HepG2 (cell line): ENCODE results near the gene ARMCX4. TPM values are rescaled to one million over a fixed set of nuclear protein-coding genes. Genes with fewer than 3 reads are reported as not detected.

Experiments
- ATAC-seq: fragments of 200-7000 bp; cut with Tn5 transposase; 3 replicates; pipeline ENCODE4 v1.9.1; 2020; ENCODE audit warnings: mild to moderate bottlenecking, moderate library complexity
- BruUV-seq: library from RNA; stranded (reverse); fragments of 400-500 nt; replicated peaks from 2 replicates; lab custom pipeline; 2021; lab: Mats Ljungman, UMichigan
- CTCF ChIA-PET: fragments of 300-600 bp; formaldehyde crosslinking; extraction: SDS; loops from one replicate; lab custom pipeline; 2021; ENCODE audit warnings: low total read pairs, inconsistent platforms, low intra/inter-chr PET ratio; lab: Yijun Ruan, JAX
- POLR2A ChIA-PET: fragments of 350-600 bp; sonication (Branson Sonifier 250); formaldehyde crosslinking; loops from one replicate; lab custom pipeline; 2020; ENCODE audit warnings: antibody characterized with exemption, inconsistent platforms; lab: Yijun Ruan, JAX
- DNase-seq: peaks from one replicate; pipeline ENCODE4 v3.0.0-alpha.2; 2015; ENCODE audit warnings: low spot score
- FAIRE-seq: peaks from 3 replicates; lab custom pipeline; 2011; peaks lifted over from hg19 to GRCh38; lab: Jason Lieb, UNC
- H2AFZ ChIP-seq: one replicate; pipeline ENCODE4 v1.6.1; 2011; ENCODE audit warnings: low read length, inconsistent platforms
- H3K27ac ChIP-seq: fragments of 300-600 bp; 3 replicates; pipeline ENCODE4 v1.8.0; 2011; ENCODE audit warnings: mixed run types, mild to moderate bottlenecking, mixed read lengths, low read length, inconsistent platforms; ENCODE audit not compliant: insufficient read depth; ENCODE audit errors: extremely low read length
- H3K27me3 ChIP-seq, 2 experiments: fragments of 200-600 bp in 1 of 2; 2 replicates in 1 of 2; 3 replicates in 1 of 2; pipeline versions ENCODE4 v1.6.0 to v1.8.0; 2011; ENCODE audit warnings: low read length in 2 of 2, mild to moderate bottlenecking in 2 of 2, moderate library complexity in 2 of 2, inconsistent platforms in 1 of 2; ENCODE audit not compliant: insufficient read depth in 2 of 2, control insufficient read depth in 1 of 2
- H3K36me3 ChIP-seq, 2 experiments: fragments of 200-600 bp in 1 of 2; replicated peaks in 1 of 2; 2 replicates in 1 of 2; 3 replicates in 1 of 2; pipeline versions ENCODE4 v1.5.1 to v1.8.0; 2011; ENCODE audit warnings: low read length in 2 of 2, inconsistent platforms in 1 of 2; ENCODE audit not compliant: insufficient read depth in 2 of 2, control insufficient read depth in 1 of 2
- H3K4me1 ChIP-seq: 2 replicates; pipeline ENCODE4 v1.5.1; 2012; ENCODE audit warnings: low read length, inconsistent platforms; ENCODE audit not compliant: insufficient read depth
- H3K4me2 ChIP-seq: 2 replicates; pipeline ENCODE4 v1.6.0; 2011; ENCODE audit warnings: low read depth, low read length, inconsistent platforms
- H3K4me3 ChIP-seq, 3 experiments: fragments of 200-600 bp in 1 of 3; sonication (generic), shearing (Covaris generic) in 1 of 3; replicated peaks in 1 of 3; 2 replicates each; pipeline ENCODE4 v1.5.1; 2011 to 2016; ENCODE audit warnings: low read length in 3 of 3, inconsistent platforms in 2 of 3, low read depth in 2 of 3, mild to moderate bottlenecking in 2 of 3, control low read depth in 1 of 3, mixed read lengths in 1 of 3; ENCODE audit not compliant: insufficient read depth in 1 of 3
- H3K79me2 ChIP-seq: one replicate; pipeline ENCODE4 v1.6.1; 2011; ENCODE audit warnings: low read length, inconsistent platforms; ENCODE audit not compliant: insufficient read depth
- H3K9ac ChIP-seq: 2 replicates; pipeline ENCODE4 v1.6.0; 2011; ENCODE audit warnings: mild to moderate bottlenecking, low read depth, low read length, inconsistent platforms; ENCODE audit not compliant: insufficient read depth
- H3K9me3 ChIP-seq: 2 replicates; pipeline ENCODE4 v1.5.1; 2012; ENCODE audit warnings: mild to moderate bottlenecking, low read length
- H4K20me1 ChIP-seq: 2 replicates; pipeline ENCODE4 v1.6.0; 2011; ENCODE audit warnings: inconsistent platforms, mild to moderate bottlenecking, low read length, moderate library complexity; ENCODE audit not compliant: insufficient read depth
- ATF1 ChIP-seq: IDR thresholded peaks from 2 replicates; pipeline ENCODE4 v1.6.1; 2016; ENCODE audit warnings: mild to moderate bottlenecking, control low read depth
- HES4 ChIP-seq: sonication (generic); formaldehyde crosslinking; IDR thresholded peaks from 2 replicates; pipeline ENCODE4 v1.9.0; 2021; ENCODE audit warnings: mild to moderate bottlenecking, missing genetic modification reagents, borderline replicate concordance
- WGBS: methylation state at CpG from one replicate; pipeline ENCODE4 v1.1.6; 2017; ENCODE audit warnings: low lambda C conversion rate; 5-methylcytosine and 5-hydroxymethylcytosine counted together
- in situ Hi-C: cut with HindIII; loops from 2 replicates; pipeline ENCODE4 v1.10.0; 2017; ENCODE audit warnings: low pct_unique_long_range_greater_than_20kb; ENCODE audit not compliant: extremely low pct_ligation_motif_present
- intact Hi-C: fragments of 100-400 bp; cut with micrococcal nuclease; formaldehyde crosslinking; loops from one replicate; pipeline ENCODE4 v1.10.0; 2022; ENCODE audit not compliant: unreplicated experiment
- polyA plus RNA-seq, 8 experiments: library from polyadenylated mRNA; depleted of rRNA in 3 of 8; stranded (reverse) in 7 of 8; unstranded in 1 of 8; fragments of >200 nt; fragmentation: Illumina TruSeq in 4 of 8; extraction: Trizol in 4 of 8; gene quantifications; 2 replicates each; pipeline versions ENCODE4 v1.2.1 to v1.2.3, GENCODE V29; 2011 to 2016; ENCODE audit warnings: low read depth in 4 of 8, missing spikeins in 1 of 8, mixed read lengths in 1 of 8; ENCODE audit not compliant: insufficient read depth in 1 of 8
- total RNA-seq, 5 experiments: library from RNA; depleted of rRNA; stranded (reverse); fragments of >200 nt; fragmentation: Illumina TruSeq; extraction: Trizol; gene quantifications; 2 replicates each; pipeline ENCODE4 v1.2.3, GENCODE V29; 2016; ENCODE audit warnings: low read depth in 1 of 5
- TF ChIP-seq, protein P1 (sequence below): sonication (generic); formaldehyde crosslinking; IDR thresholded peaks from 2 replicates; pipeline ENCODE4 v1.4.0; 2020; ENCODE audit warnings: missing genetic modification reagents, mild to moderate bottlenecking, borderline replicate concordance
- TF ChIP-seq, protein P2 (sequence below): sonication (generic); formaldehyde crosslinking; IDR thresholded peaks from 2 replicates; pipeline ENCODE4 v1.5.1; 2020; ENCODE audit warnings: mild to moderate bottlenecking, missing genetic modification reagents
- TF ChIP-seq, protein P3 (sequence below): sonication (generic); formaldehyde crosslinking; IDR thresholded peaks from 2 replicates; pipeline ENCODE4 v1.5.1; 2020; ENCODE audit warnings: missing genetic modification reagents, mild to moderate bottlenecking, borderline replicate concordance

The ARMCX4 gene
- total and polyA plus RNA-seq, 2 of the 13 experiments (the other 11 are each of a cell fraction or from before 2014, with no cell fraction given): not detected

DNA sequence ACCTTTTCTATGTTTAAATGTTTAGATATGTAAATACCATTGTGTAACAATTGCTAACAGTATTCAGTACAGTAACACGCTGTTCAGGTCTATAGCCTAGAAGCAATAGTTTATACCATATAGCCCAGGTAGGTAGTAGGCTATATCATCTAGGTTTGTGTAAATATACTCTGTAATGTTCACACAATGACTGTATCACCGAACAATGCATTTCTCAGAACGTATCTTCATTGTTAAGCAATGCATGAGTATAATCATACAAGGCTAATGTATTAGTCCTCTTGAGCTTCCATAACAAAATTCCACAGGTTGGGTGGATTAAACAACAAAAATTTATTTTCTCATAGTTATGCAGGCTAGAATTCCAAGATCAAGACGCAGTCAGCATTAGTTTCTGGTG lies 22.7 kb downstream of the ARMCX4 start:
- Histone ChIP-seq H2AFZ (no peak overlapping the region), H3K4me1 (no peaks in the 10 kb centered on the region), H3K27ac (no peak overlapping the region), H3K27me3 (no peaks in the 10 kb centered on the region), H3K9ac (no peak overlapping the region), H3K36me3 (no peaks in the 10 kb centered on the region), H3K79me2 (no peaks in the 10 kb centered on the region), H3K4me2 (no peak overlapping the region), H4K20me1 (no peaks in the 10 kb centered on the region), H3K4me3 (no peak overlapping the region), H3K9me3 (no peaks in the 10 kb centered on the region)
- ATAC-seq (no peak), DNase-seq (no peak), FAIRE-seq (no peak)
- intact Hi-C loops: no loop called here
- no TSS peak for BruUV-seq
- 13% methylated on average over 3 of the region's 4 CpGs for WGBS
- CTCF ChIA-PET: no interaction called here
- in situ Hi-C loops: no loop called here
- POLR2A ChIA-PET: no interaction called here
- no peak for TF ChIP-seq HES4 (CRISPR knock-in tag)
- TF ChIP-seq, protein P1, sequence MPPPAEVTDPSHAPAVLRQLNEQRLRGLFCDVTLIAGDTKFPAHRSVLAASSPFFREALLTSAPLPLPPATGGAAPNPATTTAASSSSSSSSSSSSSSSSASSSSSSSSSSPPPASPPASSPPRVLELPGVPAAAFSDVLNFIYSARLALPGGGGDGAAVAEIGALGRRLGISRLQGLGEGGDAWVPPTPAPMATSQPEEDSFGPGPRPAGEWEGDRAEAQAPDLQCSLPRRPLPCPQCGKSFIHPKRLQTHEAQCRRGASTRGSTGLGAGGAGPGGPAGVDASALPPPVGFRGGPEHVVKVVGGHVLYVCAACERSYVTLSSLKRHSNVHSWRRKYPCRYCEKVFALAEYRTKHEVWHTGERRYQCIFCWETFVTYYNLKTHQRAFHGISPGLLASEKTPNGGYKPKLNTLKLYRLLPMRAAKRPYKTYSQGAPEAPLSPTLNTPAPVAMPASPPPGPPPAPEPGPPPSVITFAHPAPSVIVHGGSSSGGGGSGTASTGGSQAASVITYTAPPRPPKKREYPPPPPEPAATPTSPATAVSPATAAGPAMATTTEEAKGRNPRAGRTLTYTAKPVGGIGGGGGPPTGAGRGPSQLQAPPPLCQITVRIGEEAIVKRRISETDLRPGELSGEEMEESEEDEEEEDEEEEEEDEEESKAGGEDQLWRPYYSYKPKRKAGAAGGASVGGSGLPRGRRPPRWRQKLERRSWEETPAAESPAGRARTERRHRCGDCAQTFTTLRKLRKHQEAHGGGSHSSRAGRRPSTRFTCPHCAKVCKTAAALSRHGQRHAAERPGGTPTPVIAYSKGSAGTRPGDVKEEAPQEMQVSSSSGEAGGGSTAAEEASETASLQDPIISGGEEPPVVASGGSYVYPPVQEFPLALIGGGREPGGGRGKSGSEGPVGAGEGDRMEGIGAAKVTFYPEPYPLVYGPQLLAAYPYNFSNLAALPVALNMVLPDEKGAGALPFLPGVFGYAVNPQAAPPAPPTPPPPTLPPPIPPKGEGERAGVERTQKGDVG (CRISPR knock-in tag): no peak
- no peak for TF ChIP-seq ATF1

DNA sequence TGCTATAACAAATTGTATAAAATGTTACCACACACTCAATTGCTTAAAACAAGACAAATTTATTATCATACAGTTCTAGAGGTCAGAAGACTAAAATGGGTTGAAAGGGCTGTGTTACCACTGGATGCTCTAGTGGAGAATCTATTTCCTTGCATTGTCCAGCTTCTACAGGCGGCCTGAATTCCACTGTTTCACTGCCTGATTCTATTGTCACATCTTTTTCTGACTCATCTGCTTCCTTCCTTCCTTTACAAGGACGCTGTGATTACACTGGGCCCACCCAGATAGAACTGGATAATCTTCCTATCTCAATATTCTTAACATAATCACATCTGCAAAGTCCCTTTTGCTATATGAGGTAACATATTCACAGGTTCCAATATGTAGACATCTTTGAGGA lies 45.7 kb downstream of the ARMCX4 start:
- Histone ChIP-seq H3K27ac (no peak overlapping the region), H3K4me1 (no peaks in the 10 kb centered on the region), H2AFZ (no peak overlapping the region), H3K27me3 (no peaks in the 10 kb centered on the region), H3K4me2 (no peak overlapping the region), H3K79me2 (no peaks in the 10 kb centered on the region), H4K20me1 (no peaks in the 10 kb centered on the region), H3K9me3 (no peaks in the 10 kb centered on the region), H3K4me3 (no peak overlapping the region), H3K36me3 (no peaks in the 10 kb centered on the region), H3K9ac (no peak overlapping the region)
- ChIA-PET POLR2A (no interaction called here), CTCF (no interaction called here)
- in situ Hi-C loops: no loop called here
- intact Hi-C loops: no loop called here
- DNase-seq: no peak
- no TSS peak for BruUV-seq
- TF ChIP-seq, protein P2, sequence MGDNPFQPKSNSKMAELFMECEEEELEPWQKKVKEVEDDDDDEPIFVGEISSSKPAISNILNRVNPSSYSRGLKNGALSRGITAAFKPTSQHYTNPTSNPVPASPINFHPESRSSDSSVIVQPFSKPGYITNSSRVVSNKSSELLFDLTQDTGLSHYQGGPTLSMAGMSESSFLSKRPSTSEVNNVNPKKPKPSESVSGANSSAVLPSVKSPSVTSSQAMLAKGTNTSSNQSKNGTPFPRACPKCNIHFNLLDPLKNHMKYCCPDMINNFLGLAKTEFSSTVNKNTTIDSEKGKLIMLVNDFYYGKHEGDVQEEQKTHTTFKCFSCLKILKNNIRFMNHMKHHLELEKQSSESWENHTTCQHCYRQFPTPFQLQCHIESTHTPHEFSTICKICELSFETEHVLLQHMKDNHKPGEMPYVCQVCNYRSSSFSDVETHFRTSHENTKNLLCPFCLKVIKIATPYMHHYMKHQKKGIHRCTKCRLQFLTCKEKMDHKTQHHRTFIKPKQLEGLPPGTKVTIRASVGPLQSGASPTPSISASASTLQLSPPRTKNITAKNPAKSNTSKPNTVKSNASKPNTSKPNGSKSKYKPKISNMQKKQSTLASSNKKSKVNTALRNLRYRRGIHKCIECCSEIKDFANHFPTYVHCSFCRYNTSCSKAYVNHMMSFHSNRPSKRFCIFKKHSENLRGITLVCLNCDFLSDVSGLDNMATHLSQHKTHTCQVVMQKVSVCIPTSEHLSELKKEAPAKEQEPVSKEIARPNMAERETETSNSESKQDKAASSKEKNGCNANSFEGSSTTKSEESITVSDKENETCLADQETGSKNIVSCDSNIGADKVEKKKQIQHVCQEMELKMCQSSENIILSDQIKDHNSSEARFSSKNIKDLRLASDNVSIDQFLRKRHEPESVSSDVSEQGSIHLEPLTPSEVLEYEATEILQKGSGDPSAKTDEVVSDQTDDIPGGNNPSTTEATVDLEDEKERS (CRISPR knock-in tag): no peak
- TF ChIP-seq, protein P3, sequence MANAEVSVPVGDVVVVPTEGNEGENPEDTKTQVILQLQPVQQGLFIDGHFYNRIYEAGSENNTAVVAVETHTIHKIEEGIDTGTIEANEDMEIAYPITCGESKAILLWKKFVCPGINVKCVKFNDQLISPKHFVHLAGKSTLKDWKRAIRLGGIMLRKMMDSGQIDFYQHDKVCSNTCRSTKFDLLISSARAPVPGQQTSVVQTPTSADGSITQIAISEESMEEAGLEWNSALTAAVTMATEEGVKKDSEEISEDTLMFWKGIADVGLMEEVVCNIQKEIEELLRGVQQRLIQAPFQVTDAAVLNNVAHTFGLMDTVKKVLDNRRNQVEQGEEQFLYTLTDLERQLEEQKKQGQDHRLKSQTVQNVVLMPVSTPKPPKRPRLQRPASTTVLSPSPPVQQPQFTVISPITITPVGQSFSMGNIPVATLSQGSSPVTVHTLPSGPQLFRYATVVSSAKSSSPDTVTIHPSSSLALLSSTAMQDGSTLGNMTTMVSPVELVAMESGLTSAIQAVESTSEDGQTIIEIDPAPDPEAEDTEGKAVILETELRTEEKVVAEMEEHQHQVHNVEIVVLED (CRISPR knock-in tag): no peak
- no peak for ATAC-seq
- no peak for FAIRE-seq
- WGBS: 6% methylated on average over 2 of the region's 2 CpGs
